HG02610 (cell line): Measurements from ENCODE around the gene UIMC1.

Experiments
- ATAC-seq: cut with Tn5 transposase; IDR thresholded peaks from one replicate; pipeline ENCODE4 v1.9.1; 2021; ENCODE audit warnings: mild to moderate bottlenecking, moderate library complexity; ENCODE audit not compliant: unreplicated experiment

Gene UIMC1

GRCh38 chr5:176887252-176887849 lies 119.2 kb downstream of the UIMC1 start:
- no peak for ATAC-seq

DNA sequence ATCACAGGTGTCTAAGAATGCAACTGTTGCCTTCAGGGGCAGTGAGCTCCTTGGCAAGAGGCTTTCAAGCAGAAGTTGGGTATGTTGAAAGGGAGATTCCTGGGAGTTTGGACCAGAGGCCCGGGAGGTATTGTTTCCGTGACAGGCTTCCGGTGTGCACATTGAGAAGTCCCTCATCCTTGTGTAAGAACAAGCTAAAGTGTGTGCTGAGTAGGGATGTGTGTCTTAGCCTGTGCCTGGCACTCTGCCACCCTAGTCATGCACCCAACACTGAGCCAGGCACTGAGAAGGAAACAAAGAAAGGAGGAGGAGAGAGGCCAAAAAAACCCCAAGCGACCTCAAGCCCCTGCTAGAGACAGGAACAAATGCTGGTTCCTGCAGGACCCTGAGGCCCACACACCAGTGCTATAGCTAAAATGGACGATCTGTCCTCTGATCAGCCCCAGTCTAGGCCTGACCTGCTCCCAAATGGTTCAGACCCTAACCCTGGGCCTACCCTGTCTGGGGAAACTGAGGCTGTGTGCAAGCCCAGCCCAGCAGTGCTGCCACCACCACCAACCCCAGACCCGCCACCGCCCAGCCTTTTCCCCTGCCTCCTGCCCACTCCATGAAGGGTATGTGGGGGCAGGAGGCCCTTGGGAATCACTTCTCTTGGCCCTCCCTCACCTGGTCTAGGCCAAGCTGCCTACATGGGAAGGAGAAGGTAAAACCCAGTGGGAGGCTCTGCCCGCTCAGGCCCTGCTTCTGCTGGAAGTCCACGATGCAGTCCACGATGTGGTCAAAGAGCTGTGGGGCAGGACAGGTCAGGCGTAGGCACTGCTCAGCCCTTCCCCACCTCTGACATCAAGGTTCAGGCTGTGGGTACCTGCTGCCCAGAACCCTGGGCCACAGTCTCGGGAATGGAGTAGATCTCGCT lies 120.0 kb downstream of the UIMC1 start:
- no peak for ATAC-seq

- ATAC-seq: no peak
Observed at GRCh38 chr5:176884571-176884890, 122.0 kb downstream of the UIMC1 start.

DNA sequence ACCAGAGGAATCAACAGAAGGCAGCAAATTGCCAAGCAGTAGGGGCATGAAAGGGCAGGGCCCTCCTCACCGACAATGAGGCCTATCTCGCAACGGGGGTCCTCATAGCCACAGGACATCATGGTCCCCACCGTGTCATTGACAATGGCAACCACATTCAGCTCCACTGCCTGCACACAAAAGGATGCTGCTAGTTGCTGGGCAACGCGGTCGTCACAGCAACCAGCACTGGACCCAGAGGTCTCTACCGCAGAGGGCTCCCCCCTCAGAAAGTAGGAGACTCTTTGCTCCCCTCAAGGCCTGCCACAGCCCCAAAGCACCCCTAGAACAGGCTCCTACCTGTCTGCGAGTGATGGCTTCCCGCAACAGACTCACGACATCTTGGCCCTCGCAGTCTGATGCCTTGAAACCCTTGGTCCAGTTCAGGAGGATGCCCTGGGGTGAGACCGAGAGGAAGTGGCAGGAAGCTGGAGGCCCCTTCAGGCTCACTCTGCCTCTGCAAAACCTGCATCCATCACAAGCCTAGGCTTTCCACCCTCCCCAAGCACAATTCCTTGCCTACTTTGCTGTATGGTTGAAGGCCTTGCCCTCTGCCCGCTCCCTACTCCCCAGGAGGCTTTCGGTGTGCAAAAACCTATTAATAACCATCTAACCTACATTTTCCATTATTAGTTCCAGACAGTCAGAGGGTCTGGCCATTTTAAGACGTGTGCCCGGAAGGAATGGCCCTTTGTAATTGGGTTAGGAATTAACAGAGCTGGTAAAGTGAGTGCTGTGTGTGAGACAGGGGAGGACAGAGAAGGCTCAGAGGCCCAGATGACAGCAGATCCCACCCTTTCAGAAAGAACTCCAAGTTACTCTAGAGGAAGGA lies 122.6 kb downstream of the UIMC1 start:
- ATAC-seq: no peak

DNA sequence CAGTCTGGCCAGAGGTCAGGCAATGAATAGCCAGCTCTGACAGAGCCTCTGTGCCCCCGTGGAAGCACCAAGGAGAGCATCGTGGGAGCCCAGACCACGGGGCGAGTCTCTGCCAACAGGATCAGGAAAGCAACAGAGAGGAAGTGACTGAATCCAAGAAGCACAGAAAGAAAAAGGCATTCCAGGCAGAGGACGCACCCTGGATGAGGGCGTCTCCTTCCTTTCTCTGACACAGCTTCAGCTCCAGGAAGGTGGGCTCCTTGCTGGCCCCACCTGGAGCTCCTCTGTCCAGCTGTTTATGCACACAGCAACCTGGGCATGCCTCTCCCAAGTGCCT lies 124.0 kb downstream of the UIMC1 start:
- no peak for ATAC-seq

GRCh38 chr5:176881816-176882566 lies 124.6 kb downstream of the UIMC1 start:
- no peak for ATAC-seq

- ATAC-seq: no peak
Observed at GRCh38 chr5:176881021-176881749, 125.4 kb downstream of the UIMC1 start.

GRCh38 chr5:176880366-176881020 lies 126.1 kb downstream of the UIMC1 start:
- ATAC-seq: no peak

GRCh38 chr5:176879663-176880361 lies 126.8 kb downstream of the UIMC1 start:
- ATAC-seq: no peak

DNA sequence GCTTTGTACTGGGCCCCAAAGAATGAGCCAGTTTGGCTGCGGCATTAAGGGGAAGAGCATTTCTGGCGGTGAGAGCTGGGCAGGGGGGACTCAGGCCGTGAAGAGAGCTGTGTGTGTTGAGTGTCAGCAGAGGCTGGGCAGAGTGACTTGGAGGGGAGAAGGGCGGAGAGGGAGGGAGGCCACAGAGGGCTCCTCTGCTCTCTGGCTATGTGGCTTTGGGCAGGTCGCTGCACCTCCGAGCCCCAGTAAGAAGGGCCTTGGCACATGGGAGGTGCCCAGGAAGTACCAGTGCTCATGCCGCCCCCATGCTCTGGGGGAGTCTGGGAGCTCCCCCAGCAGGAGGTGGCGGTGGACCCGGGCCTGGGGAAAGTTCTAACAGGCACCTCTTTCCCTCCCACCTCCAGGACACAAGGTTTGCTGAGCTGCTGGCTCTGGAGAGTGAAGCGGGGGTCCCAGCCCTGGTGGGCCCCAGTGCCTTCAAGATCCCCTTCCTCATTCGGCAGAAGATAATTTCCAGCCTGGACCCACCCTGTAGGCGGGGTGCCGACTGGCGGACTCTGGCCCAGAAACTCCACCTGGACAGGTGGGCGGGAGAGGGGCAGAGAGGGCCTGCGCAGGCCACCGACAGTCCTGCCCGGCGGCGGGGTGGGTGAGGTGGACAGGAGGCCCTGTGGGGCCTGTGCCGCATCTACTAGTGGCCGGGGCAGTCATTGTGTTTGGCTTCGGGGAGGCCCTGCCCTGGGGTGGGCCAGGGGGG lies 127.5 kb downstream of the UIMC1 start:
- ATAC-seq: no peak

GRCh38 chr5:176878463-176878862 lies 128.1 kb downstream of the UIMC1 start:
- ATAC-seq: no peak

DNA sequence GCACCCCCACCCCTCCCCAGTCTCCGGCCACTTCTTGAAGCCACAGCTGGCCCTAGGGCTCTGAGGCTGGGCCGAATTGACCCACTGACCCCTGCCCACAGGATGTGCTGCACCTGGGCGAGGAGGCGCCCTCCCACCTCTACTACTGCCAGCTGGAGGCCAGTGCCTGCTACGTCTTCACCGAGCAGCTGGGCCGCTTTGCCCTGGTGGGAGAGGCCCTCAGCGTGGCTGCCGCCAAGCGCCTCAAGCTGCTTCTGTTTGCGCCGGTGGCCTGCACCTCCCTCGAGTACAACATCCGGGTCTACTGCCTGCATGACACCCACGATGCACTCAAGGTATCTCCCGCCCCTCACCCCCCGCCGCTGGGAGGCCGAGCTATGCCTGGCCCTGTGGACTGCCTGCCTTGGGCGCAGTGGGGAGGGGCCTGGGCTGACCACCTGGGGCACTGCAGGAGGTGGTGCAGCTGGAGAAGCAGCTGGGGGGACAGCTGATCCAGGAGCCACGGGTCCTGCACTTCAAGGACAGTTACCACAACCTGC lies 128.7 kb downstream of the UIMC1 start:
- no peak for ATAC-seq

- ATAC-seq: no peak
Observed at GRCh38 chr5:176876506-176877431, 129.8 kb downstream of the UIMC1 start.

- ATAC-seq: no peak
Observed at GRCh38 chr5:176875783-176876505, 130.6 kb downstream of the UIMC1 start.

- no peak for ATAC-seq
Observed at GRCh38 chr5:176875014-176875550, 131.5 kb downstream of the UIMC1 start.

DNA sequence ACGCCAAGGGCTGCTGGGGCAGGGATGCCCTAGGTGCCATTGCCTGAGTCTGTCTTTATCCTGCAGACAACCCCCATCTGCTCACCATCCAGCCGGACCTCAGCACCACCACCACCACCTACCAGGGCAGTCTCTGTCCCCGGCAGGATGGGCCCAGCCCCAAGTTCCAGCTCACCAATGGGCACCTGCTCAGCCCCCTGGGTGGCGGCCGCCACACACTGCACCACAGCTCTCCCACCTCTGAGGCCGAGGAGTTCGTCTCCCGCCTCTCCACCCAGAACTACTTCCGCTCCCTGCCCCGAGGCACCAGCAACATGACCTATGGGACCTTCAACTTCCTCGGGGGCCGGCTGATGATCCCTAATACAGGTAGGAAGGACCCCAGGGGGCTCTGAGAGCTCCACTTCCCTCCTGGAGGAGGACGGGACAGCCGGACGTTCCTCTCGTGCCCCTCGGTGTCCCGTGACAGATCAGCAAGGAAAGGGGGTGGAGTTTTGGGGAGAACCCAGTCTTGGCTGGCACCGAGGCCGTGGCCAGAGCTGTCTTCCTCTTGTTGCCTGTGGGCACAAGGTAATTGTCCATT lies 132.3 kb downstream of the UIMC1 start:
- ATAC-seq: no peak
